Esophagus (tissue), 2 donors: ENCODE measurements around the gene LRRTM1. TPM values are rescaled to one million over a fixed set of nuclear protein-coding genes. Genes with fewer than 3 reads are reported as not detected.

Source experiments
- H3K27ac ChIP-seq, 2 donors: one replicate each; pipeline ENCODE4 v1.5.1; 2013; ENCODE audit warnings: low read depth in 2 of 2, mild to moderate bottlenecking in 2 of 2, inconsistent platforms in 1 of 2, low read length in 1 of 2, moderate library complexity in 1 of 2
- H3K27me3 ChIP-seq, 2 donors: one replicate each; pipeline ENCODE4 v1.6.1; 2013; ENCODE audit warnings: low read length in 2 of 2, control low read depth in 1 of 2, mild to moderate bottlenecking in 1 of 2; ENCODE audit not compliant: insufficient read depth in 2 of 2, control insufficient read depth in 1 of 2
- H3K36me3 ChIP-seq, 2 donors: one replicate each; pipeline ENCODE4 v1.6.1; 2013; ENCODE audit warnings: low read length in 1 of 2; ENCODE audit not compliant: control insufficient read depth in 2 of 2, insufficient read depth in 2 of 2
- H3K4me1 ChIP-seq, 2 donors: one replicate each; pipeline ENCODE4 v1.6.1; 2013; ENCODE audit warnings: low read length in 1 of 2; ENCODE audit not compliant: control insufficient read depth in 2 of 2, insufficient read depth in 2 of 2
- H3K4me3 ChIP-seq, 2 donors: one replicate each; pipeline ENCODE4 v1.5.1; 2013; ENCODE audit warnings: low read length in 2 of 2, mild to moderate bottlenecking in 2 of 2, low read depth in 1 of 2, moderate library complexity in 1 of 2
- H3K9me3 ChIP-seq, 2 donors: one replicate each; pipeline ENCODE4 v1.6.1; 2013; ENCODE audit warnings: mild to moderate bottlenecking in 2 of 2, low read depth in 1 of 2, low read length in 1 of 2, moderate library complexity in 1 of 2; ENCODE audit not compliant: control insufficient read depth in 2 of 2, insufficient read depth in 1 of 2
- WGBS, 2 donors: extraction: QIAGEN DNeasy Blood & Tissue Kit; methylation state at CpG; one replicate each; pipeline ENCODE4 v1.1.7; 2013; 5-methylcytosine and 5-hydroxymethylcytosine counted together
- polyA plus RNA-seq, 2 donors: library from polyadenylated mRNA; stranded (reverse); fragments of 200-250 nt; gene quantifications; one replicate each; pipeline ENCODE4 v1.2.3, GENCODE V29; 2013
- donor health status: healthy with polysubstance abuse.
- donor health status: Bipolar disorder and iron deficiency.

LRRTM1 gene
- polyA plus RNA-seq, 2 donors, result 0.16 TPM; not detected in 1

DNA sequence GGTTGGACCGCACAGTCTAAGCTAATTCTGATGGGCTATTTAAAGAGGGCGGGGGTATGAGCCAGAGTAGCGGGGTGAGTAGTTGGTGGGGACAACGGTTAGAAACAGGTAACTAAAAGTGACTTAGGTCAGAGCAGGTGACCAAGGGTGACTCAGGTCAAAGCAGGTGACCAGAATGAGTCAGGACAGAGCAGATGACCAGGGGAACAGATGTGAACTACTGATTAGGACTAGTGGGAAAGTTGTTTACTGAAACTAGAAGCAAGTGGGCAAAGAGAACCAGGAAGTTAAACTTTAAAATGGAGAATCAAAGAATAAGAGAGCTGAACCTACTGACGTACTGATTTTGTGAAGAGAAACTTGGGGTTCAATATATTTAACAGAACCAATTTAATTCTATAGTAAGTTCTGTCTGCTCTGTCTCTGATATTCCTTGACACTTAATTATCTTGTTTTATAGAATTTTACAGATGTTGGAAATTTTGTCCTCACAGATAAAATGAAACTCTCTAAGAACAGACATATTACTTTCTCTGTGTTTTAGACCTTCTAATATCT, 7.8 kb upstream of the LRRTM1 start:
- 83 to 86% methylated on average over 5 of the region's 5 CpGs for WGBS, 2 donors
- H3K4me3 ChIP-seq, result no peak overlapping the region
- H3K4me1 ChIP-seq, result no peaks in the 10 kb centered on the region
- H3K27me3 ChIP-seq, result no peaks in the 10 kb centered on the region
- H3K9me3 ChIP-seq, result no peaks in the 10 kb centered on the region
- no peak overlapping the region for H3K27ac ChIP-seq
- H3K36me3 ChIP-seq, result no peaks in the 10 kb centered on the region

- Histone ChIP-seq H3K36me3 (no peaks in the 10 kb centered on the region), H3K4me1 (no peaks in the 10 kb centered on the region), H3K9me3 (no peaks in the 10 kb centered on the region), H3K27me3 (no peaks in the 10 kb centered on the region), H3K27ac (no peak overlapping the region), H3K4me3 (no peak overlapping the region)
- WGBS, 2 donors, result 30 to 32% methylated on average over 3 of the region's 3 CpGs
Measured at GRCh38 chr2:80311304-80311703, 6.8 kb upstream of the LRRTM1 start.

GRCh38 chr2:80303006-80303908, 1.3 kb downstream of the LRRTM1 start:
- Histone ChIP-seq H3K4me3 (no peak overlapping the region), H3K36me3 (no peaks in the 10 kb centered on the region), H3K27me3 (peaks cover 0 to 7% of the 10 kb centered on the region in 2 donors), H3K4me1 (peaks cover 2 to 3% of the 10 kb centered on the region in 2 donors), H3K27ac (no peak overlapping the region), H3K9me3 (peaks cover 0 to 16% of the 10 kb centered on the region in 2 donors)
- 4 to 7% methylated on average over 64 of the region's 64 CpGs for WGBS, 2 donors

GRCh38 chr2:80302314-80303005, 2.1 kb downstream of the LRRTM1 start:
- Histone ChIP-seq H3K27me3 (peaks cover 0 to 7% of the 10 kb centered on the region in 2 donors), H3K4me1 (peaks cover 2 to 3% of the 10 kb centered on the region in 2 donors), H3K27ac (no peak overlapping the region), H3K9me3 (peaks cover 0 to 16% of the 10 kb centered on the region in 2 donors), H3K4me3 (no peak overlapping the region), H3K36me3 (no peaks in the 10 kb centered on the region)
- 12 to 20% methylated on average over 50 of the region's 50 CpGs for WGBS, 2 donors

DNA sequence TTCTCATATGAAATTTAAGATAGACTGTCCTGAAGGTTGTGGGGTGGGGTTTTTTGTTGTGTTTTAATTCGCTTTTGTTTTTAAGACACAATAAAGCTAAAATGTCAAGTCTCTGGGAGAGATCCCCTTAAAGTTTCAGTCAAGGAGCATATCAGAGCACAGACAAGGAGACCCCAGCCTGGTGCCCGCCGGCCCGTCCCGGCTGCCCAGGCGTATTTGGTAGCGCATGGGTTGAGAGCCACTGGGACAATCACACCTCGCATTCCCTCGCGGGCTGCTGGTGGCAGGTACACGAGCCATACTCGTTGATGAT, 2.6 kb downstream of the LRRTM1 start:
- peaks cover 2 to 3% of the 10 kb centered on the region in 2 donors for H3K4me1 ChIP-seq
- 44 to 52% methylated on average over 12 of the region's 12 CpGs for WGBS, 2 donors
- H3K9me3 ChIP-seq, result peaks cover 0 to 16% of the 10 kb centered on the region in 2 donors
- H3K36me3 ChIP-seq, result no peaks in the 10 kb centered on the region
- no peak overlapping the region for H3K27ac ChIP-seq
- no peak overlapping the region for H3K4me3 ChIP-seq
- peaks cover 0 to 7% of the 10 kb centered on the region in 2 donors for H3K27me3 ChIP-seq

DNA sequence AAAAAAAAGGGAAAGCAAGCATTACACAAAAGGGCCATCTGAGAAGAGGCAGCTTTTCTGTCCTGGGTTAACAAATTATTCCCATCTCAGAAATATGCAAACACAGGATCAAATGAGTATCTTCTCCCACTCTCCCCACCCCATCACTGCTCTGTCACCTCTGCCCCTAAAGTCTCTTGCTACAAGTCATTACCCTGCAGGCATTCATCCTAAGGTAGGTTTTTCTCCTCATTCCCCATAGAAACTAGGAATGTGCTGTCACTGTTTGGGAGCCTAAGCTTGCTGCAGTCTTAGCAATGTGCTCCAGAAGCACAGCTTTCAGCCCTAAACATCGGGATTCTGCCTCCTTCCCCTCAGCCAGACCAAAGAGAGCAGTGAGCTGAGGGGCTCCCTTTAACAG, 3.6 kb downstream of the LRRTM1 start:
- Histone ChIP-seq H3K27me3 (peaks cover 0 to 7% of the 10 kb centered on the region in 2 donors), H3K4me3 (no peak overlapping the region), H3K27ac (no peak overlapping the region), H3K9me3 (peaks cover 0 to 16% of the 10 kb centered on the region in 2 donors), H3K4me1 (peaks cover 2 to 3% of the 10 kb centered on the region in 2 donors), H3K36me3 (no peaks in the 10 kb centered on the region)
- 27 to 44% methylated on average over 1 of the region's 1 CpG for WGBS, 2 donors

- WGBS, 2 donors, result 57 to 70% methylated on average over 1 of the region's 1 CpG
- no peak overlapping the region for H3K4me3 ChIP-seq
- peaks cover 2 to 3% of the 10 kb centered on the region in 2 donors for H3K4me1 ChIP-seq
- peaks cover 0 to 16% of the 10 kb centered on the region in 2 donors for H3K9me3 ChIP-seq
- H3K27me3 ChIP-seq, result peaks cover 0 to 7% of the 10 kb centered on the region in 2 donors
- no peaks in the 10 kb centered on the region for H3K36me3 ChIP-seq
- H3K27ac ChIP-seq, result no peak overlapping the region
Measured at GRCh38 chr2:80300346-80300745, 4.2 kb downstream of the LRRTM1 start.

DNA sequence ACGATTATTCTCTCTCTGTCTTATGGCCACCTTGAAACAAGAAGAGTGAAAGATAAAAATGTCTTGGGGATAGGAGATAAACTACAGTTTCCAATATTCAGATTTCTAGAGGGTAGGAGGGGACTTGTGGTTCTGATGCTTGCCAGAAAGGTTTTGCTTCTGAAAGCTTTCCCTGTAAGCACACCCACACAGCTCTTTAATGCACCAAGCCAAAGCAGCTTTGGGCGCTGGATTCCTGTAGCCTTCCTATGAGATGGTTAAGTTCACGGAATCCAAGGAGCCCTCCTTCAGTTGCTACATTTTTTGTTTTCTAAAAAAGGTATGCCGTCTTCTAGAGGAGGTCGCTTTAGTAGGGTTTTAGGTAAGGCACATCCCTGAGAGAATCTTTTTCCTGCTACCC, 4.9 kb downstream of the LRRTM1 start:
- no peaks in the 10 kb centered on the region for H3K36me3 ChIP-seq
- H3K27me3 ChIP-seq, result peaks cover 0 to 7% of the 10 kb centered on the region in 2 donors
- WGBS, 2 donors, result 63 to 67% methylated on average over 5 of the region's 5 CpGs
- no peak overlapping the region for H3K27ac ChIP-seq
- peaks cover 2 to 3% of the 10 kb centered on the region in 2 donors for H3K4me1 ChIP-seq
- peaks cover 0 to 16% of the 10 kb centered on the region in 2 donors for H3K9me3 ChIP-seq
- H3K4me3 ChIP-seq, result no peak overlapping the region

- peaks cover 0 to 7% of the 10 kb centered on the region in 2 donors for H3K27me3 ChIP-seq
- no peak overlapping the region for H3K4me3 ChIP-seq
- peaks cover 0 to 16% of the 10 kb centered on the region in 2 donors for H3K9me3 ChIP-seq
- H3K36me3 ChIP-seq, result no peaks in the 10 kb centered on the region
- H3K4me1 ChIP-seq, result peaks cover 0 to 2% of the 10 kb centered on the region in 2 donors
- no peak overlapping the region for H3K27ac ChIP-seq
- WGBS, 2 donors, result 45 to 55% methylated on average over 3 of the region's 3 CpGs
Measured at GRCh38 chr2:80298954-80299353, 5.6 kb downstream of the LRRTM1 start.
